CD4-positive, alpha-beta T cell treated with Interferon gamma for 1 hour (primary cell): Measurements from ENCODE around the gene ACIN1.

Experiments used
- DNase-seq: peaks from one replicate; pipeline ENCODE4 v3.0.0-alpha.2; 2020

Gene ACIN1

GRCh38 chr14:23076785-23077408 is 18.0 kb downstream of the ACIN1 start:
- DNase-seq, result no peak

GRCh38 chr14:23074906-23075305 is 20.0 kb downstream of the ACIN1 start:
- DNase-seq, result no peak

GRCh38 chr14:23071921-23072539 is 22.9 kb downstream of the ACIN1 start:
- no peak for DNase-seq

GRCh38 chr14:23071244-23071920 is 23.6 kb downstream of the ACIN1 start:
- DNase-seq, result peak; percentile 76

- DNase-seq, result no peak
These were observed 24.4 kb downstream of the ACIN1 start for GRCh38 chr14:23070262-23071129.

- DNase-seq, result no peak
These were observed 25.5 kb downstream of the ACIN1 start for GRCh38 chr14:23069413-23069806.

GRCh38 chr14:23068789-23069412 is 26.0 kb downstream of the ACIN1 start:
- DNase-seq, result peak; percentile 71

GRCh38 chr14:23067847-23068788 is 26.8 kb downstream of the ACIN1 start:
- no peak for DNase-seq

- DNase-seq, result no peak
These were observed 27.8 kb downstream of the ACIN1 start for GRCh38 chr14:23066855-23067744.

GRCh38 chr14:23066368-23066767 is 28.6 kb downstream of the ACIN1 start:
- no peak for DNase-seq

GRCh38 chr14:23063601-23064000 is 31.3 kb downstream of the ACIN1 start:
- DNase-seq, result no peak

- DNase-seq, result no peak
These were observed 32.9 kb downstream of the ACIN1 start for GRCh38 chr14:23062002-23062401.

GRCh38 chr14:23060536-23061260 is 34.2 kb downstream of the ACIN1 start:
- DNase-seq, result no peak

- DNase-seq, result no peak
These were observed 36.1 kb downstream of the ACIN1 start for GRCh38 chr14:23058654-23059504.

- peak; percentile 80 for DNase-seq
These were observed 36.9 kb downstream of the ACIN1 start for GRCh38 chr14:23057757-23058653.

GRCh38 chr14:23056956-23057756 is 37.8 kb downstream of the ACIN1 start, which contains the start of gene CDH24:
CDH24 (minus strand) TSS chr14:23057520; CDS start chr14:23055733, 1,787 bp downstream.
- DNase-seq, result peak; percentile 67
